ENCODE data around the gene LPXN. TPM values are rescaled to one million over a fixed set of nuclear protein-coding genes. Genes with fewer than 3 reads are reported as not detected.

Gene LPXN
- total RNA-seq, 2 donors from 2014 or later = 14.8 to 17.1 TPM

DNA sequence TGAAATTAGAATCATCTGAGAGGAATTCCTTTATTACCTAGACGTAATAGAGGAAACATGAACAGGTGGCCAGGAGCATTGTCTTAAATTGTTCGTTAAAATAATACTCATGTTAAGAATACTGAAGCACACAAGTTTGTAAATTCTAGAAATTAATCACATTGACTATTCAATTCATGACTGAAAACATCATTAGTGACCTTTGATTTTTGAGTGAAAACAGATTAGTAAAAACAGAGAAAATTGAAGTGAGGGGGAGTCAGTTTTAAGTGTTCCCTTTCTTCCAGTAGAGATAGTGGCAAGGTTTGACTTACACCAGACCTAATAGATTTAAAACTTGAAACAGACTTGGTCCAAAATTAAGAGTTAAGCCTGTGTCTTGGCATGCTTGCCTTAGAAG, 4.7 kb upstream of the LPXN start:
- ATAC-seq (ENCODE audit: insufficient number of reproducible peaks, low FRiP score, low read depth) (no peak), DNase-seq (ENCODE audit: low spot score) (no peak)
- Histone ChIP-seq H3K27ac (peak overlapping the region; percentile 98 to 100), H3K36me3 (no peaks in the 10 kb centered on the region), H3K4me1 (ENCODE audit: control insufficient read depth in 1 of 2, low read depth in 2 of 2) (peaks cover 42 to 65% of the 10 kb centered on the region in 2 donors), H3K9me3 (no peaks in the 10 kb centered on the region), H3K27me3 (replicated peaks; ENCODE audit: insufficient read depth) (no peaks in the 10 kb centered on the region), H3K4me3 (peak overlapping the region; percentile 84)
- TF ChIP-seq, protein P1, sequence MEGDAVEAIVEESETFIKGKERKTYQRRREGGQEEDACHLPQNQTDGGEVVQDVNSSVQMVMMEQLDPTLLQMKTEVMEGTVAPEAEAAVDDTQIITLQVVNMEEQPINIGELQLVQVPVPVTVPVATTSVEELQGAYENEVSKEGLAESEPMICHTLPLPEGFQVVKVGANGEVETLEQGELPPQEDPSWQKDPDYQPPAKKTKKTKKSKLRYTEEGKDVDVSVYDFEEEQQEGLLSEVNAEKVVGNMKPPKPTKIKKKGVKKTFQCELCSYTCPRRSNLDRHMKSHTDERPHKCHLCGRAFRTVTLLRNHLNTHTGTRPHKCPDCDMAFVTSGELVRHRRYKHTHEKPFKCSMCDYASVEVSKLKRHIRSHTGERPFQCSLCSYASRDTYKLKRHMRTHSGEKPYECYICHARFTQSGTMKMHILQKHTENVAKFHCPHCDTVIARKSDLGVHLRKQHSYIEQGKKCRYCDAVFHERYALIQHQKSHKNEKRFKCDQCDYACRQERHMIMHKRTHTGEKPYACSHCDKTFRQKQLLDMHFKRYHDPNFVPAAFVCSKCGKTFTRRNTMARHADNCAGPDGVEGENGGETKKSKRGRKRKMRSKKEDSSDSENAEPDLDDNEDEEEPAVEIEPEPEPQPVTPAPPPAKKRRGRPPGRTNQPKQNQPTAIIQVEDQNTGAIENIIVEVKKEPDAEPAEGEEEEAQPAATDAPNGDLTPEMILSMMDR (IDR thresholded peaks at IDR 0.05) = no peak

DNA sequence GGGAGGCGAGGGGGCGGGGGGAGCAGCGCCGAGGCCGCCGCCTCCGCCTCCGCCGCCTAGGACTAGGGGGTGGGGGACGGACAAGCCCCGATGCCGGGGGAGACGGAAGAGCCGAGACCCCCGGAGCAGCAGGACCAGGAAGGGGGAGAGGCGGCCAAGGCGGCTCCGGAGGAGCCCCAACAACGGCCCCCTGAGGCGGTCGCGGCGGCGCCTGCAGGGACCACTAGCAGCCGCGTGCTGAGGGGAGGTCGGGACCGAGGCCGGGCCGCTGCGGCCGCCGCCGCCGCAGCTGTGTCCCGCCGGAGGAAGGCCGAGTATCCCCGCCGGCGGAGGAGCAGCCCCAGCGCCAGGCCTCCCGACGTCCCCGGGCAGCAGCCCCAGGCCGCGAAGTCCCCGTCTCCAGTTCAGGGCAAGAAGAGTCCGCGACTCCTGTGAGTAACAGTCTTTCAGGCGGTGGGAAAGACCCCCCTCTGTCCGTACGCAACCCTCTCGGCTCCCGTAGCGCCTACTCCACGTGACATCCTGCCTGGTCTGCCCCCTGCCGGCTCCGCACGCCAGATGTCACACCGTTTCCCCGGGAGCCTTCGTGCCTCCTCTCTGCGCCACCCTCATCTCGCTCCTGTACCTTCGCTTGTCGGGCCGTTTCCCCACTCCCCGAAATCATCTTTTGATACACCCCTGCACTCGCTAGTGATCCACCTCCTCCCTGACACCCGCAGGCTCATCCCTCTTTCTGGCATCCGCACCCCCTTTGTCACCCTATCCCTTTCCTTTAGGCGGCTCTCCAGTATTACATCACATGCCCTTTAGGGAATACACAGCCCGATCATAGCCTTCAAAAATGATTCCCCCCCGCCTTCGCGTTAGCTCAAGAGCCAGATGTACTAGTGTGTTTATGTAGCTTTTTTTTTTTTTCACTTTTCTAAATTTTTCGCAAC, 3.8 kb upstream of the LPXN start:
- DNase-seq (ENCODE audit: low spot score) (peak; percentile 78), ATAC-seq (ENCODE audit: insufficient number of reproducible peaks, low FRiP score, low read depth) (peak; percentile 54)
- H3K27me3 ChIP-seq (replicated peaks; ENCODE audit: insufficient read depth) = no peaks in the 10 kb centered on the region
- H3K4me1 ChIP-seq (ENCODE audit: control insufficient read depth in 1 of 2, low read depth in 2 of 2) = peaks cover 50 to 66% of the 10 kb centered on the region in 2 donors
- peak overlapping the region; percentile 98 to 100 for H3K27ac ChIP-seq
- no peaks in the 10 kb centered on the region for H3K36me3 ChIP-seq
- H3K9me3 ChIP-seq = no peaks in the 10 kb centered on the region
- H3K4me3 ChIP-seq = peak overlapping the region; percentile 84
- TF ChIP-seq, protein P1 (IDR thresholded peaks at IDR 0.05) = peak; percentile 73

DNA sequence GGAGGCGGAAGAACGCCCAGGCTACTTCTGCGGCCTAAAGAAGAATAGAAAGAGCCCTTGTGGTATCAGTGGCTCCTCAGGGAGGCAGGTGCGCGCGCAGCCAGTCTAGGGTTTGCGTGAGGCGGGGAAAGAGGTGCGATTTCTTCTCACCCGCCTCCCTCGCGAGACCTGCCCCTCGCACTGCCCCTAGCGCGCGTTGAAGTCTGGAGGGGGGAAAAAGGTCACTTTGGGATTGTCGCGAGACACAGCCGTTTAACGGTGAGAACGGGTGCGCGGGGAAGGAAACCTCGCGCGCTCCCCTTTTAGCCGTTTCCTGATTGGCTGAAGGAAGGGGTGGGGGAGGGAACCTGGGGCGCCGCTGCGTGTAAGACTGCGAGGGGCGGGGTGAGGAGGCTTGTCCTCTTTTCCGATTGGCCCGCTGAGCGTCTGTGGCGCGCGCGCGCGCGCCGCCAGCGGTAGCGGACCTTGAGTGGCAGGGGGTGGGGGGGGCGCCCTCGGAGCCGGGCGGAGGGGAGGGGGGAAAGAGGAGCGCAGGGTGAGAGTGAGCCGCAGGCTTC, 3.1 kb upstream of the LPXN start, which contains the start of gene ZFP91:
ZFP91 (plus strand) TSS at position 429 of the 557 bp plus-strand sequence. CDS start 219 bp downstream, outside the sequence.
- peak within 1 kb of the TSS; percentile 100 for H3K27ac ChIP-seq
- peak; percentile 95 for DNase-seq (ENCODE audit: low spot score)
- no peaks in the 10 kb centered on the region for H3K27me3 ChIP-seq (replicated peaks; ENCODE audit: insufficient read depth)
- peak; percentile 73 for ATAC-seq (ENCODE audit: insufficient number of reproducible peaks, low FRiP score, low read depth)
- peak within 1 kb of the TSS; percentile 84 for H3K4me3 ChIP-seq
- TF ChIP-seq, protein P1 (IDR thresholded peaks at IDR 0.05) = no peak
- no peaks in the 10 kb centered on the region for H3K9me3 ChIP-seq
- H3K4me1 ChIP-seq (ENCODE audit: control insufficient read depth in 1 of 2, low read depth in 2 of 2) = peaks cover 50 to 72% of the 10 kb centered on the region in 2 donors
- no peaks in the 10 kb centered on the region for H3K36me3 ChIP-seq

DNA sequence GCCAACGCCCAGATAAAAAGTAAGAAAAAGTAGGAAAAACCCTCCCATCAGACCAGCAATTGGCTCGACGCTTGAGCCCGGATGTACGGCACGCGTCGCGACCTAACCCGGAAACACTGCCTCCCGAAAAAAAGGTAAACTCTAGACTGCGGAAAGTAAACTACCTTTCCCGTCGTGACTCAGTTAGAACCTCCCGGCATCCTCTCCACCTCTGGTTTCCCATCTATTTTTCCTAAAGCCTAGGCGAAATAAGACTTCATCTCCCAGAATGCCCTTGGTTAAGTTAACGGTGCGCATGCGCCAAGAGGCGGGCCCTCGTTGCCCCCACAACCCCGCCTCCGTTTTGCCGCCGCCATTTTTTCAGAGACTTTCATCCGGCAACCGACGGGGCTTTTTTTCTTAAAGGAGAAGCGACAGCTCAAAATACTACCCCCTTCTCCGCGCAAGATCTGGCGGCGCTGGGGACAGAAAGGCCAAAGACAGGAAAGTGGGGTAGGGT, 2.5 kb upstream of the LPXN start:
- peak overlapping the region; percentile 84 for H3K4me3 ChIP-seq
- no peaks in the 10 kb centered on the region for H3K27me3 ChIP-seq (replicated peaks; ENCODE audit: insufficient read depth)
- DNase-seq (ENCODE audit: low spot score) (peak; percentile 81), ATAC-seq (ENCODE audit: insufficient number of reproducible peaks, low FRiP score, low read depth) (peak; percentile 79)
- H3K9me3 ChIP-seq = no peaks in the 10 kb centered on the region
- no peaks in the 10 kb centered on the region for H3K36me3 ChIP-seq
- TF ChIP-seq, protein P1 (IDR thresholded peaks at IDR 0.05) = no peak
- H3K27ac ChIP-seq = peak overlapping the region; percentile 100
- H3K4me1 ChIP-seq (ENCODE audit: control insufficient read depth in 1 of 2, low read depth in 2 of 2) = peaks cover 51 to 72% of the 10 kb centered on the region in 2 donors

Measured in thoracic aorta (tissue), 2 donors.